GM12892 (cell line): ENCODE measurements around the gene ANKRD13D.

Experiments
- POLR2A ChIP-seq: IDR thresholded peaks from 2 replicates; pipeline ENCODE4 v1.6.1; 2011; ENCODE audit warnings: low read depth, low read length, control low read depth
- POLR2AphosphoS5 ChIP-seq: IDR thresholded peaks from 2 replicates; pipeline ENCODE4 v1.6.1; 2011; ENCODE audit warnings: low read depth, low read length, control low read depth
- TAF1 ChIP-seq: IDR thresholded peaks from 2 replicates; pipeline ENCODE4 v1.6.1; 2011; ENCODE audit warnings: low read depth, mild to moderate bottlenecking, control low read depth, low read length, borderline replicate concordance

DNA sequence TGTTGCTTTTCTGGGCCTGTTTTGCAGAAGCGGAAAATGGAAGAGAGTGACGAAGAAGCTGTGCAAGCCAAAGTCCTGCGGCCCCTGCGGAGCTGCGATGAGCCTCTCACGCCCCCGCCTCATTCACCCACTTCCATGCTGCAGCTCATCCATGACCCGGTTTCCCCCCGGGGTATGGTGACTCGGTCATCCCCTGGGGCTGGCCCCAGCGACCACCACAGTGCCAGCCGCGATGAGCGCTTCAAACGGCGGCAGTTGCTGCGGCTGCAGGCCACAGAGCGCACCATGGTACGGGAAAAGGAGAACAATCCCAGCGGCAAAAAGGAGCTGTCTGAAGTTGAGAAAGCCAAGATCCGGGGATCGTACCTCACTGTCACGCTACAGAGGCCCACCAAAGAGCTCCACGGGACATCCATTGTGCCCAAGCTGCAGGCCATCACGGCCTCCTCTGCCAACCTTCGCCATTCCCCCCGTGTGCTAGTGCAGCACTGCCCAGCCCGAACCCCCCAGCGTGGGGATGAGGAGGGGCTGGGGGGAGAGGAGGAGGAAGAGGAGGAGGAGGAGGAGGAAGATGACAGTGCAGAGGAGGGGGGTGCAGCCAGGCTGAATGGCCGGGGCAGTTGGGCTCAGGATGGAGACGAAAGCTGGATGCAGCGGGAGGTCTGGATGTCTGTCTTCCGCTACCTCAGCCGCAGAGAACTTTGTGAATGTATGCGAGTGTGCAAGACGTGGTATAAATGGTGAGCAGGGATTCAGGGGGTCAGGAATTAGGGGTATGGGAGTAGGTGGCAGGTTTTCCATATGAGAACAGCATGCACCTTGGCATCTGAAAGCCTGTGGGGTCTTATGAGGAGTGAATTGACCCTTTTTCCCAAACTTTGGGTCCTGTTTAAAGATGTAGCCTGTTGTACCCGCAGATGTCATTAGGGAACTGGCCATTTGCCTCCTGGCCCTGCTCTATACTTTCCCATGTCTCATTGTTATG lies 38.8 kb upstream of the ANKRD13D start:
- TF ChIP-seq POLR2AphosphoS5 = 0 out of 2 replicates have a peak, but pooled peaks have one; percentile 47
- TF ChIP-seq POLR2A = no peak
- no peak for TF ChIP-seq TAF1
